ENCODE data around the gene DRGX. TPM values are rescaled to one million over a fixed set of nuclear protein-coding genes. Genes with fewer than 3 reads are reported as not detected.

DRGX gene
- total RNA-seq, 1 donor from 2014 or later: not detected

GRCh38 chr10:49334964-49335363, 60.9 kb downstream of the DRGX start:
- intact Hi-C loops (cut with micrococcal nuclease): no loop called here
- H3K9me3 ChIP-seq (replicated peaks): no peaks in the 10 kb centered on the region
- H3K36me3 ChIP-seq: no peaks in the 10 kb centered on the region

DNA sequence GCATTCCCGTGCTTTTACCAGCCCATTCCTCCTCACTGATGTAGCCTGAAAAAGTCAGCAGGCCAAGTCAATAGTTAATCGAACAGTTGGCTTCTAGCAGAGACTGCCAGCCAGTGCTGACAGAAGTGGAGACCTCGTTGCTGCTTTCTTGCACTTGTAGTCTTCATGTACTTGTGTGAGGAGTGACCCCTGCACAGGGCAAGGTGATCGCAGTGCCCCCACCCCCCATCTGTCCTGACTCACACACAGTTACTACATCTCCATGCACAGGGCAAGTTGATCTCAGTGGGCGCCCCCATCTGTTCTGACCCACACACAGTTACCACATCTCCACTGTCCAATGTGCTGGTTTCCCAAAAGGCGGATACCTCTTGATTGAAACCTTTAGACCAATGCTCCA, 62.7 kb downstream of the DRGX start:
- Histone ChIP-seq H3K4me3 (no peak overlapping the region), H3K27me3 (ENCODE audit: low read depth) (no peaks in the 10 kb centered on the region), H3K9me3 (replicated peaks) (no peaks in the 10 kb centered on the region), H3K4me1 (peaks cover 5% of the 10 kb centered on the region), H3K27ac (replicated peaks) (no peak overlapping the region), H3K36me3 (no peaks in the 10 kb centered on the region)
- TF ChIP-seq, protein P1, sequence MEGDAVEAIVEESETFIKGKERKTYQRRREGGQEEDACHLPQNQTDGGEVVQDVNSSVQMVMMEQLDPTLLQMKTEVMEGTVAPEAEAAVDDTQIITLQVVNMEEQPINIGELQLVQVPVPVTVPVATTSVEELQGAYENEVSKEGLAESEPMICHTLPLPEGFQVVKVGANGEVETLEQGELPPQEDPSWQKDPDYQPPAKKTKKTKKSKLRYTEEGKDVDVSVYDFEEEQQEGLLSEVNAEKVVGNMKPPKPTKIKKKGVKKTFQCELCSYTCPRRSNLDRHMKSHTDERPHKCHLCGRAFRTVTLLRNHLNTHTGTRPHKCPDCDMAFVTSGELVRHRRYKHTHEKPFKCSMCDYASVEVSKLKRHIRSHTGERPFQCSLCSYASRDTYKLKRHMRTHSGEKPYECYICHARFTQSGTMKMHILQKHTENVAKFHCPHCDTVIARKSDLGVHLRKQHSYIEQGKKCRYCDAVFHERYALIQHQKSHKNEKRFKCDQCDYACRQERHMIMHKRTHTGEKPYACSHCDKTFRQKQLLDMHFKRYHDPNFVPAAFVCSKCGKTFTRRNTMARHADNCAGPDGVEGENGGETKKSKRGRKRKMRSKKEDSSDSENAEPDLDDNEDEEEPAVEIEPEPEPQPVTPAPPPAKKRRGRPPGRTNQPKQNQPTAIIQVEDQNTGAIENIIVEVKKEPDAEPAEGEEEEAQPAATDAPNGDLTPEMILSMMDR (IDR thresholded peaks at IDR 0.05; ENCODE audit: borderline replicate concordance): no peak
- intact Hi-C loops (cut with micrococcal nuclease): no loop called here
- no peak for DNase-seq

More at GRCh38 chr10:49334964-49335363, 60.9 kb downstream of the DRGX start:
- TF ChIP-seq, protein P1 (IDR thresholded peaks at IDR 0.05; ENCODE audit: borderline replicate concordance): no peak
- Histone ChIP-seq H3K27ac (replicated peaks) (no peak overlapping the region), H3K27me3 (ENCODE audit: low read depth) (no peaks in the 10 kb centered on the region), H3K4me1 (no peaks in the 10 kb centered on the region), H3K4me3 (no peak overlapping the region)
- no peak for DNase-seq

- Histone ChIP-seq H3K4me3 (no peak overlapping the region), H3K4me1 (peaks cover 6% of the 10 kb centered on the region), H3K36me3 (no peaks in the 10 kb centered on the region), H3K27ac (replicated peaks) (no peak overlapping the region), H3K27me3 (ENCODE audit: low read depth) (no peaks in the 10 kb centered on the region), H3K9me3 (replicated peaks) (no peaks in the 10 kb centered on the region)
- DNase-seq: no peak
- TF ChIP-seq, protein P1 (IDR thresholded peaks at IDR 0.05; ENCODE audit: borderline replicate concordance): no peak
- intact Hi-C loops (cut with micrococcal nuclease): no loop called here
Measured at GRCh38 chr10:49332768-49333167, 63.1 kb downstream of the DRGX start.

- H3K9me3 ChIP-seq (replicated peaks): no peaks in the 10 kb centered on the region
- DNase-seq: no peak
- H3K36me3 ChIP-seq: no peaks in the 10 kb centered on the region
- no peak overlapping the region for H3K4me3 ChIP-seq
- no peak overlapping the region for H3K27ac ChIP-seq (replicated peaks)
- TF ChIP-seq, protein P1 (IDR thresholded peaks at IDR 0.05; ENCODE audit: borderline replicate concordance): no peak
- intact Hi-C loops (cut with micrococcal nuclease): no loop called here
- H3K27me3 ChIP-seq (ENCODE audit: low read depth): no peaks in the 10 kb centered on the region
- peaks cover 6% of the 10 kb centered on the region for H3K4me1 ChIP-seq
Measured at GRCh38 chr10:49332333-49332732, 63.6 kb downstream of the DRGX start.

DNA sequence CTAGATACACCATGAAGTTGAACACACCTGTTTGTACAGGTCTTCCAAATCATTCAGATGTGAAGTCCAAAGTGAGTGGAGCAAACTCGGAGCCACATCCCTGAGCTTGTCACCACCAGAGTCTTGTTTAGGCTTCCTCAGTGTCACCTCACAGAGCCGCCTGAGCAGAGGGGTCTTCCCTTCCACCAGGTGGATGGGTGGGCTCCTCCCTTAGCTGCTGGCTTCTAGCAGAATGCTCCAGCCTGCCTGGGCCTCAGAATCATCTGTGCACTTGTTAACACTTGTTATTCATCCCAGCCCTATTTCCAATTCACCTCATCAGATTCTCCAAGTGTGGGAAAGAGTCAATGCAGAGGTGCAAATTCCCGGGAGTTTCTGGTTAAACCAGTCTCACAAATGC, 64.5 kb downstream of the DRGX start:
- H3K9me3 ChIP-seq (replicated peaks): no peaks in the 10 kb centered on the region
- peaks cover 6% of the 10 kb centered on the region for H3K4me1 ChIP-seq
- no peaks in the 10 kb centered on the region for H3K27me3 ChIP-seq (ENCODE audit: low read depth)
- H3K4me3 ChIP-seq: no peak overlapping the region
- intact Hi-C loops (cut with micrococcal nuclease): no loop called here
- DNase-seq: no peak
- peaks cover 2% of the 10 kb centered on the region for H3K36me3 ChIP-seq
- H3K27ac ChIP-seq (replicated peaks): no peak overlapping the region
- TF ChIP-seq, protein P1 (IDR thresholded peaks at IDR 0.05; ENCODE audit: borderline replicate concordance): no peak

Measured in left ventricle myocardium inferior (tissue), 1 donor.